A673 (cell line): ENCODE results near the gene DYNLT1. TPM values are rescaled to one million over a fixed set of nuclear protein-coding genes. Genes with fewer than 3 reads are reported as not detected.

ENCODE experiments used
- BruUV-seq: library from RNA; stranded (reverse); fragments of 400-500 nt; replicated peaks from 2 replicates; lab custom pipeline; 2021; lab: Mats Ljungman, UMichigan
- CTCF ChIA-PET: fragments of 300-600 bp; sonication (Branson Sonifier 250); formaldehyde crosslinking; loops from one replicate; lab custom pipeline; 2022; ENCODE audit warnings: antibody characterized with exemption; lab: Charles Lee
- POLR2A ChIA-PET: fragments of 300-600 bp; sonication (Branson Sonifier 250); formaldehyde crosslinking; loops from one replicate; lab custom pipeline; 2022; ENCODE audit warnings: antibody characterized with exemption; ENCODE audit not compliant: low non-redundant PET; lab: Charles Lee
- DNase-seq: peaks from one replicate; pipeline ENCODE4 v3.0.0-alpha.2; 2015; ENCODE audit warnings: low spot score
- H3K27ac ChIP-seq: fragments of 200-600 bp; sonication (generic); 2 replicates; pipeline ENCODE4 v1.5.1; 2016; ENCODE audit warnings: mixed run types, low read depth, mild to moderate bottlenecking, mixed read lengths, antibody characterized with exemption, low read length; ENCODE audit not compliant: poor library complexity, severe bottlenecking
- H3K27me3 ChIP-seq: fragments of 200-600 bp; sonication (generic); replicated peaks from 2 replicates; pipeline ENCODE4 v1.6.1; 2017; ENCODE audit warnings: mixed run types, low read depth, mild to moderate bottlenecking, mixed read lengths, antibody characterized with exemption, low read length; ENCODE audit not compliant: insufficient read depth, poor library complexity
- H3K36me3 ChIP-seq: fragments of 200-600 bp; sonication (generic); 2 replicates; pipeline ENCODE4 v1.6.1; 2016; ENCODE audit warnings: mixed run types, mild to moderate bottlenecking, mixed read lengths, antibody characterized with exemption, low read length; ENCODE audit not compliant: insufficient read depth, poor library complexity, severe bottlenecking
- H3K4me1 ChIP-seq: fragments of 200-600 bp; sonication (generic); 2 replicates; pipeline ENCODE4 v1.6.1; 2017; ENCODE audit warnings: mixed run types, mild to moderate bottlenecking, mixed read lengths, antibody characterized with exemption, low read length; ENCODE audit not compliant: insufficient read depth, poor library complexity, severe bottlenecking
- H3K4me3 ChIP-seq: fragments of 200-600 bp; sonication (generic); 2 replicates; pipeline ENCODE4 v1.5.1; 2016; ENCODE audit warnings: low read depth, mixed run types, mild to moderate bottlenecking, mixed read lengths, low read length; ENCODE audit not compliant: poor library complexity, severe bottlenecking
- H3K9me3 ChIP-seq: fragments of 200-600 bp; sonication (generic); 2 replicates; pipeline ENCODE4 v1.6.1; 2016; ENCODE audit warnings: mixed run types, low read depth, mild to moderate bottlenecking, mixed read lengths, antibody characterized with exemption, low read length; ENCODE audit not compliant: poor library complexity, severe bottlenecking
- EZH2 ChIP-seq: fragments of 200-600 bp; sonication (generic); IDR thresholded peaks from 2 replicates; pipeline ENCODE4 v1.6.1; 2017; ENCODE audit warnings: borderline replicate concordance, low read depth, mild to moderate bottlenecking, mixed read lengths, antibody characterized with exemption, low read length; ENCODE audit not compliant: poor library complexity, severe bottlenecking
- intact Hi-C: fragments of 100-400 bp; cut with micrococcal nuclease; formaldehyde crosslinking; loops from one replicate; pipeline ENCODE4 v1.10.0; 2022; ENCODE audit not compliant: unreplicated experiment
- total RNA-seq: library from RNA; stranded (reverse); gene quantifications from 2 replicates; pipeline ENCODE4 v1.2.3, GENCODE V29; 2021
- TF ChIP-seq, protein P1 (sequence below): fragments of 300-800, 200-600 bp; sonication (generic); conservative IDR thresholded peaks from 2 replicates; pipeline ENCODE4 v1.5.1; 2017; ENCODE audit warnings: low read depth, mild to moderate bottlenecking, antibody characterized with exemption, low read length, moderate library complexity, mixed read lengths

Gene DYNLT1
- total RNA-seq, 1 experiment from 2014 or later: 137 TPM

- no peak for DNase-seq
- no peaks in the 10 kb centered on the region for H3K27me3 ChIP-seq
- no TSS peak for BruUV-seq
- ChIA-PET POLR2A (no interaction called here), CTCF (no interaction called here)
- intact Hi-C loops: no loop called here
- H3K4me1 ChIP-seq: no peaks in the 10 kb centered on the region
- TF ChIP-seq EZH2: no peak
- TF ChIP-seq, protein P1, sequence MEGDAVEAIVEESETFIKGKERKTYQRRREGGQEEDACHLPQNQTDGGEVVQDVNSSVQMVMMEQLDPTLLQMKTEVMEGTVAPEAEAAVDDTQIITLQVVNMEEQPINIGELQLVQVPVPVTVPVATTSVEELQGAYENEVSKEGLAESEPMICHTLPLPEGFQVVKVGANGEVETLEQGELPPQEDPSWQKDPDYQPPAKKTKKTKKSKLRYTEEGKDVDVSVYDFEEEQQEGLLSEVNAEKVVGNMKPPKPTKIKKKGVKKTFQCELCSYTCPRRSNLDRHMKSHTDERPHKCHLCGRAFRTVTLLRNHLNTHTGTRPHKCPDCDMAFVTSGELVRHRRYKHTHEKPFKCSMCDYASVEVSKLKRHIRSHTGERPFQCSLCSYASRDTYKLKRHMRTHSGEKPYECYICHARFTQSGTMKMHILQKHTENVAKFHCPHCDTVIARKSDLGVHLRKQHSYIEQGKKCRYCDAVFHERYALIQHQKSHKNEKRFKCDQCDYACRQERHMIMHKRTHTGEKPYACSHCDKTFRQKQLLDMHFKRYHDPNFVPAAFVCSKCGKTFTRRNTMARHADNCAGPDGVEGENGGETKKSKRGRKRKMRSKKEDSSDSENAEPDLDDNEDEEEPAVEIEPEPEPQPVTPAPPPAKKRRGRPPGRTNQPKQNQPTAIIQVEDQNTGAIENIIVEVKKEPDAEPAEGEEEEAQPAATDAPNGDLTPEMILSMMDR: no peak
- H3K4me3 ChIP-seq: no peak overlapping the region
- H3K9me3 ChIP-seq: no peaks in the 10 kb centered on the region
- H3K27ac ChIP-seq: no peak overlapping the region
- H3K36me3 ChIP-seq: peaks cover 21% of the 10 kb centered on the region
These were observed 18.0 kb downstream of the DYNLT1 start for GRCh38 chr6:158626360-158627167.

DNA sequence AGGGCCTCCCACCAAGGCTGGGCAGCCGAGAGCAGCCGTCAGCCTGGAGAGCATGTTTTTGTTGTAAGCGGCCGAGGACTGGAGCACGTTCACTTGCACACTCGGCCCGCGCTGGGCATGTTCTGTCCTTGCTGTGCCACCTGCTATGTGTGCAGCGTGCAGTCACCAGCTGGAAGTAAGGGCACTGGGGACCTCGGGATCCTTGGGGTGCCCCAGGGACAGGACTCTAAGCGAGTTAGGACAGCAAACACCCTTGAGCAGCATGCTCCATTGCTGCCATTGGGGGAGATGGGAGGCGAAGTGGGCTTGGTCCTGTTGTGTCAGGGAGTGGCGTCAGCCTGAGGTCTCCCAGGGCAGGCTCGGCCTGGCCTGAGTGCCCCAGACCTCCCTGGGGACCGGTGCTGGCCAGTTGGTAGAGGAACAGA is 18.6 kb downstream of the DYNLT1 start:
- POLR2A ChIA-PET: no interaction called here
- BruUV-seq: no TSS peak
- no peaks in the 10 kb centered on the region for H3K9me3 ChIP-seq
- intact Hi-C loops: no loop called here
- no peaks in the 10 kb centered on the region for H3K4me1 ChIP-seq
- DNase-seq: no peak
- CTCF ChIA-PET: no interaction called here
- H3K27ac ChIP-seq: no peak overlapping the region
- H3K27me3 ChIP-seq: no peaks in the 10 kb centered on the region
- no peak overlapping the region for H3K4me3 ChIP-seq
- TF ChIP-seq, protein P1: no peak
- TF ChIP-seq EZH2: no peak
- peaks cover 27% of the 10 kb centered on the region for H3K36me3 ChIP-seq

- intact Hi-C loops: no loop called here
- DNase-seq: no peak
- ChIA-PET POLR2A (no interaction called here), CTCF (no interaction called here)
- BruUV-seq: no TSS peak
- Histone ChIP-seq H3K4me1 (no peaks in the 10 kb centered on the region), H3K4me3 (no peak overlapping the region), H3K27me3 (no peaks in the 10 kb centered on the region), H3K36me3 (peaks cover 31% of the 10 kb centered on the region), H3K27ac (no peak overlapping the region), H3K9me3 (no peaks in the 10 kb centered on the region)
- no peak for TF ChIP-seq EZH2
- TF ChIP-seq, protein P1: no peak
These were observed 19.6 kb downstream of the DYNLT1 start for GRCh38 chr6:158624684-158625682.
